Stimulated activated naive B cell treated with anti-CD40 and anti-IgM and Interleukin-4, amounts not matched to agents 10 μg/mL and 1 μg/mL and 100 μg/mL, for 72 hours (primary cell): ENCODE measurements around the gene GAGE10.

Source experiments
- ATAC-seq, 2 donors: fragments of 150-1000 bp; cut with Tn5 transposase; replicated peaks; 2 replicates each; pipeline ENCODE4 v1.10.0; 2021; ENCODE audit warnings: moderate library complexity in 1 of 2
- DNase-seq: peaks from one replicate; pipeline ENCODE4 v3.0.0; 2021
- H3K27ac Mint-ChIP-seq: one replicate; pipeline ENCODE4 v1.8.0; 2022; ENCODE audit warnings: mild to moderate bottlenecking, mixed read lengths
- H3K27me3 Mint-ChIP-seq, 2 donors: one replicate each; pipeline ENCODE4 v1.8.0; 2022; ENCODE audit warnings: mixed read lengths in 2 of 2
- H3K36me3 Mint-ChIP-seq, 2 donors: one replicate each; pipeline ENCODE4 v1.8.0; 2022; ENCODE audit warnings: mixed read lengths in 2 of 2, mild to moderate bottlenecking in 1 of 2
- H3K4me1 Mint-ChIP-seq, 2 donors: one replicate each; pipeline ENCODE4 v1.8.0; 2022; ENCODE audit warnings: mixed read lengths in 2 of 2, mild to moderate bottlenecking in 1 of 2
- H3K4me3 Mint-ChIP-seq, 2 donors: one replicate each; pipeline ENCODE4 v1.8.0; 2022; ENCODE audit warnings: mild to moderate bottlenecking in 2 of 2, mixed read lengths in 2 of 2, moderate library complexity in 1 of 2
- H3K9me3 Mint-ChIP-seq, 2 donors: one replicate each; pipeline ENCODE4 v1.8.0; 2022; ENCODE audit warnings: mixed read lengths in 2 of 2, mild to moderate bottlenecking in 1 of 2

Gene GAGE10

DNA sequence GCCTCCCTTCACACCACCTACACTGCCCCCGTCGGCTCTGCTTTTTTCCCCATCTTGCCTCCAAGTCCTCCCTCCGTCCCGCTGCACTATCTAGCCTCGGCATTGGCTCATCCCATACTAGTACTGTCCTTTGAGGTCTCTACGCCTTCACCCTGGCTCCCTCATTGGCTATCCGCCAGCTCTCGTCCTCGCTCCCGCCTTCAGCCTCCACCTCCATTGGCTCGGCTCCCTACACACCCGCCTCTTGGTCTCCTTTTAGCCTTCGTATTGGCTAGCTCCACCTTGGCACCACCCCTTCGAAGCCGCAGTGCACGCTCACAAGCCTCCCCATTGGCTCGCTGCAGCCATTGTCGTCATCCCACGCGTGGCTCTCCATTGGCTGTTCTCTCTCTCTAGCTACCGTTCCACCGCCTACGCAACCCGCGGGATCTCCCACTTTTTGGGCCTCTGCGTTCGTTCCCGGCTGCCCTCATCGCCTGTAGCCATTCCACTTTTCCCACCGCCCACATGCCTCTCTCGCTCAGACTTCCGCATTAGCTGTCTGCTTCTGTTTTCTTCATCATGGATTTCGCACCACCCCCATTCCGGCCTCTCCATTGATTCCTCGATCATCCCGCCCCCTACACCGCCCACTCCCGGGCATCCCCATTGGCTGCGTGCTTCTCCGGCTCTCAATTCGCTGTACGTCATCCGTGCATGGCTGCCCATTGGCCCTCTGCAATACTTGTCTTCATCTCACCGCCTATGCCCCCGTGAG, 34.3 kb upstream of the GAGE10 start:
- Mint-ChIP-seq H3K9me3 (no peaks in the 10 kb centered on the region), H3K4me1 (peaks cover 17 to 35% of the 10 kb centered on the region in 2 donors), H3K36me3 (peaks cover 7% of the 10 kb centered on the region in 2 donors), H3K27me3 (no peaks in the 10 kb centered on the region), H3K4me3 (peak overlapping the region; percentile 88 to 92), H3K27ac (peak overlapping the region; percentile 99)
- DNase-seq (peak; percentile 92), ATAC-seq (peak; percentile 89 to 90)

DNA sequence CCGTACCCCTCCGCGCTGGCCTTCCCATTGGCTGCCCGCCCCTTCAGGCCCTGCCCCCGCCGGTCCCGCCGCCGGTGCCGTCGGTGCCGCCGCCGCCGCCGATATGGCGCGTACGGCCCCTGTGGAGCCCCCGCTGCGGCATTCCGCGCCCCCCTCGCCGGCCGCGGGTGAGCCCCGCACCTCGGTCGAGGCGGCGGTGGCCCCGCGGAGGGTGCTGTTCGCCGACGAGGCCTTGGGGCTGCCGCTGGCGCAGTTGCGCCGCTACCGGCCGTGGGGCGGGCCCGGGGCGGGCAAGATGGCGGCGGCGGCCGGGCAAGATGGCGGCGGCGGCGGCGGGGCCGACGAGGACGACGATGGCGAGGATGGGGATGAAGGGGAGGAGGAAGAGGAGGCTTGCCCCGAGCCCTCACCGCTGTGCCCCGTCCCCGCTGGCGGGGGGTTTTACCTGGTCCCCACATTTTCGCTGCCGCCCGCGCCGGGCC, 33.6 kb upstream of the GAGE10 start, which contains the start of gene PPP1R3F:
Gene PPP1R3F (plus strand): TSS at position 27 of the 482 bp plus-strand sequence. CDS start 77 bp downstream, at position 104.
- ATAC-seq (peak; percentile 14 to 17), DNase-seq (no peak)
- peak within 1 kb of the TSS; percentile 99 for H3K27ac Mint-ChIP-seq
- H3K4me3 Mint-ChIP-seq: peak within 1 kb of the TSS; percentile 88 to 92
- H3K4me1 Mint-ChIP-seq: peaks cover 19 to 40% of the 10 kb centered on the region in 2 donors
- H3K27me3 Mint-ChIP-seq: no peaks in the 10 kb centered on the region
- H3K9me3 Mint-ChIP-seq: no peaks in the 10 kb centered on the region
- peaks cover 12% of the 10 kb centered on the region in 2 donors for H3K36me3 Mint-ChIP-seq

DNA sequence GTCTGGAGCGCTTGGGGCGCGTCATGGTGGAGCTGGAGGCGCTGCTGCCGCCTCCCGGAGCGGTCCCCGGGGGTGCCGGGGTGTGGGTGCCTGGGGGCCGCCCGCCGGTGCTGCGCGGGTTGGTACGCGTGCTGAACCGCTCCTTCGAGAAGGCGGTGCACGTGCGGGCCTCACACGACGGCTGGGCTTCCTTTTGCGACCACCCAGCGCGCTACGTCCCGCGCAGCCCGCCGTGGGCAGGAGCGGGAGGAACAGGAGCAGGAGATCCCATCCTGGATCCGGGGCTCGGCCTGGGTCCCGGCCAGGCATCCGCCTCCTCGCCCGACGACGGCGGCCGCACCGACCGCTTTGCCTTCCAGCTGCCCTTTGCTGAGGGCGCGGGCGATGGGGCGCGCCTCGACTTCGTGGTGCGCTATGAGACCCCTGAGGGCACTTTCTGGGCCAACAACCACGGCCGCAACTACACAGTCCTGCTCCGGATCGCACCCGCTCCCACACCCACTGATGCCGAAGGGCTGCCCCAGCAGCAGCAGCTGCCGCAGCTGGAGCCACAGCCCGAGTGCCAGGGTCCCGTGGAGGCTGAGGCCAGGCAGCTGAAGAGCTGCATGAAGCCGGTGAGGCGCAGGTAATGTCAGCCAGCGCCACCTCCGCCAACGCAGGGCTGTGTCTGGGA, 33.1 kb upstream of the GAGE10 start:
- DNase-seq (no peak), ATAC-seq (no peak)
- Mint-ChIP-seq H3K4me1 (peaks cover 20 to 42% of the 10 kb centered on the region in 2 donors), H3K4me3 (peak overlapping the region; percentile 54 to 76), H3K36me3 (peaks cover 14 to 15% of the 10 kb centered on the region in 2 donors), H3K9me3 (no peaks in the 10 kb centered on the region), H3K27ac (peak overlapping the region; percentile 59), H3K27me3 (no peaks in the 10 kb centered on the region)

DNA sequence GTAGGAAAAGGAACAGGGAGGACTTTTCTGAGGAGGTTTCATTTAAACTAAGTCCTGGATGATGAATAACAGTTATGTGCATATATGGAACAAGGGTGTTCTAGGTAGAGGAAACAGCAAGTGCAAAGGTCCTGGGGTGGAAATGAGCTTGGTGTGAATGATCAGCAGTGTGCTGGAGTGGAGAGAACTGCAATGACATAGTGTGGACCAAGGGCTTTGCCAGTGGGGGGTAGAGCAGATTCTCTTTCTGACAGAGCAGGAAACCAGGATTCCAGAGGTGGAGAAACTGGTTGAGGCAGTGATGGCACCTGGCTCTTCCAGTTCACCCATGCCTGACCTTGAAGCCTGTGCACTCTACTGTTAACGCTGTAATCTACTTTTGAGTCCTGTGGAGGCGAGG, 32.1 kb upstream of the GAGE10 start:
- Mint-ChIP-seq H3K9me3 (no peaks in the 10 kb centered on the region), H3K4me3 (peak overlapping the region; percentile 54 to 76), H3K27ac (peak overlapping the region; percentile 45), H3K36me3 (peaks cover 15 to 16% of the 10 kb centered on the region in 2 donors), H3K27me3 (no peaks in the 10 kb centered on the region), H3K4me1 (peaks cover 20 to 46% of the 10 kb centered on the region in 2 donors)
- DNase-seq (no peak), ATAC-seq (no peak)

DNA sequence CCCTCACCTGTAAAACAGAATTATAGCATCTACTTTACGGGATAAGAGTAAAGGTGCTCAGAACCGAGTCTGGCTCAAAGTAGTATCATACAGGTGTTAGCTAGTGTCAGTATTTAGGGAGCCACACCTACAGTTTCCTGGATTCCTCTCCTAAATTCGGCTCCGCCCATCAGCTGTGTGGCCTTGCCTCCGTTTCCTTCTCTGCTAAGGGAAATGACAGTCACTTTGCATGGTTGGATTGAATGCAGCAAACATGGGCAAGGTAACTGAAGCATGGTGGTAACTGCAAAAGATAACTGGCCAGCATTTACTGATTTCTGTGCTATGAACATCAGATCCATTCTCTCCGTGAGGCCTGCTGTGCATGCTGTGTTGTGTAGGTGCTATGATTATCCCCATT, 31.0 kb upstream of the GAGE10 start:
- Mint-ChIP-seq H3K4me1 (peaks cover 21 to 46% of the 10 kb centered on the region in 2 donors), H3K27me3 (no peaks in the 10 kb centered on the region), H3K4me3 (no peak overlapping the region), H3K9me3 (no peaks in the 10 kb centered on the region), H3K36me3 (peaks cover 15 to 16% of the 10 kb centered on the region in 2 donors), H3K27ac (peak overlapping the region; percentile 42)
- DNase-seq: no peak
- ATAC-seq: no peak

DNA sequence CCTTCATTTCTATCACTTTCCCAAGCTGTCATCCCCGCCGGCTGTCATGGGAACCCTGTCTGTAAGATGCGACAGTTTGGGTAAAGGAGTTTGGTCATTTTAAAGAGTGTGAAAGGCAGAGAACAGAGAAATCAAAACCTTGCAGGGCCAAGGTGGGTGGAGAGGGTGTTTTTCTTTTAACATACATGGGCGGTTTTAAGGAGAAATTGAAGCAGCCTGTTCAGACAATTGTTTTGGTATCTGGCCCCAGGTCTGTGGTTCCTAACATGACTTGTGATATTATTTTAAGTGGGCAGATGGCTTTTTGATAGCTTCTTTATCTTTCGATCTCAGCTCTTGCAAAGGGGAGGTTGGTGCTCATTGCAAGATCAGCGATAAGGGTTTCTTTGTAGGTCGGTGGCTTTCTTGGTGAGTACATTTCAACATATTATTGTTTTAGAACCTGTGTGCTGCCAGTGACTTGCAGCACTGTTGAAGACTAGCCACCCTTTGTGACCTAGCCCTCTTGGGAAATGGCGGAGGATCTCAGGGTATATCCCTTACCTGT, 30.2 kb upstream of the GAGE10 start:
- Mint-ChIP-seq H3K27ac (no peak overlapping the region), H3K4me3 (peak overlapping the region in 1 of 2 donors; percentile 22)
- ATAC-seq: no peak

DNA sequence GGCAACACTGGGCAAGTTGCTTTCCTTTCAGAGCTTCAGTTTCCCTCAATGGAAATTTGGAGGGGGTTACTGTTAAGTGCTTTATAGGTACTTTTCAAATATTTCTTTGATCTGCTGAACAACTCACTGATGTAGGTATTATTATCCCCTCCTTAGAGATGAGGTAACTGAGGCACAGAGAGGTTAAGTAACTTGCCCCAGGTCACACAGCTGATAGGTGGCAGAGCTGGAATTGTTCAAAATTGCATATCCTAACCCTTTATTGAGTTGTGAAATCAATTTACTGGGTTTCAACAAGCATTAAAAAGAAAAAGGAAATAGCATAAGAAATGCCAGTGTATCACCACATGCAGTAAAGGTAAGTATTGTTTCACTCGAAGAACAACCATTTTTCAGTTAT, 27.2 kb upstream of the GAGE10 start:
- Mint-ChIP-seq H3K4me1 (peaks cover 12 to 38% of the 10 kb centered on the region in 2 donors), H3K4me3 (no peak overlapping the region), H3K27ac (no peak overlapping the region), H3K9me3 (no peaks in the 10 kb centered on the region), H3K36me3 (peaks cover 10 to 12% of the 10 kb centered on the region in 2 donors), H3K27me3 (no peaks in the 10 kb centered on the region)
- DNase-seq (no peak), ATAC-seq (no peak)

More for the DNA sequence above, 30.2 kb upstream of the GAGE10 start:
- H3K27me3 Mint-ChIP-seq: no peaks in the 10 kb centered on the region
- DNase-seq: no peak
- H3K36me3 Mint-ChIP-seq: peaks cover 15 to 16% of the 10 kb centered on the region in 2 donors
- peaks cover 15 to 46% of the 10 kb centered on the region in 2 donors for H3K4me1 Mint-ChIP-seq
- no peaks in the 10 kb centered on the region for H3K9me3 Mint-ChIP-seq

DNA sequence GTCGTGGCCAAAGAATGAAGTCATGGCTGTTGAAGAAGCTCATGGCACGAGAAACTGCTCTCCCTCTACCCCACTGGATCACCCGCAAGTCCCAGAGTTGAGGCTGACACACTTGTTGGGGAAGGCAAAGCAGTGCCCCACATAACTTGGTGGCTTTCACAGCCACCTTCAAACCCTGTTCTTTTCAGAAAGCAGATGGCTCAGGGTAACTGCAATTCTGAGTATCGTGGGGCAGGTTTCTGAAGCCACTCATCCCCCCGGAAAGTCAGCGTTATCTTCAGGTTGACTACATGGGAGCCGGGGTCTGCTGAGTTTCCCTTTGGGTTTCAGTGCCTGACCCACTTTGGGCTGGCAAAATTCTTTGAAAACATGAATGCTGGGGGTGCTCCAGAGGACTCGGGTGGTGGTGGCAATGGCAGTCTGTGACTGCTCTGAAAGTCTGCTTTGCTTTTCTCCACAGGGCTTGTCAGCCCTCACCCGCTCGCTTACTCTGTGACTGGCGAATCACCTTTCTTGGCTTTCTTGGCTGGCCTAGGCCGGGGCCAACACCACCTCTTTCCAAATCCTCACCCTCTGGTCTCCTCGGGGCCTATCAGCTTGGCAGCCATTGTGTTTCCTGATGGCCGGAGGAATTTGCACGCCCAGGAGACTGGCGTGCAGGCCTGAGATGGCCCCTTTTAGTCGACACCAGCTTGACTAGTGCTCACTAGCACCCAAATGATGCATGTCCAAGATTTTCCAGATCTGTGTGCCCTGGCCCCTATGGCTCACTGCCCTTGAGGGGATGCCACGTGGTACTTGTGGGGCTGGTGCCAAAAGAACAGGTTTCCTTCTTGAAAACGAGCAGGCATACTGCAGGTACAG, 26.5 kb upstream of the GAGE10 start:
- H3K4me3 Mint-ChIP-seq: no peak overlapping the region
- H3K27ac Mint-ChIP-seq: no peak overlapping the region
- peaks cover 7 to 11% of the 10 kb centered on the region in 2 donors for H3K36me3 Mint-ChIP-seq
- no peaks in the 10 kb centered on the region for H3K9me3 Mint-ChIP-seq
- ATAC-seq (no peak), DNase-seq (no peak)
- H3K4me1 Mint-ChIP-seq: peaks cover 10 to 34% of the 10 kb centered on the region in 2 donors
- H3K27me3 Mint-ChIP-seq: no peaks in the 10 kb centered on the region

DNA sequence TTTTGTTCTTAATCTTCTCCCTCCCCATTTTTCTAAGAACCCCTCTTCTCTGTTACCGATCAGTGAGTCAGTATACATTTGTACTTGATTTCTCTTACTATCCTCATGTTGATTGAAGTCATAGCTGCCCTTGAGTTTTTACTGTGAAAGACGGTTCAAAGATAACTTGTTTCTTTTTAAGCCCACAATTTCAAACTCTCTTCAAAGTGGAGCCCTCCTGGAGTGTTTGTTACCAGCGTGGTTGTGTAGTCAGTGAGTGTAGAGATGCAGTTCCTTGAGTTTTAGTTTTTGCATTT, 26.0 kb upstream of the GAGE10 start:
- H3K9me3 Mint-ChIP-seq: no peaks in the 10 kb centered on the region
- DNase-seq: no peak
- no peak for ATAC-seq
- peaks cover 11 to 13% of the 10 kb centered on the region in 2 donors for H3K36me3 Mint-ChIP-seq
- H3K27ac Mint-ChIP-seq: no peak overlapping the region
- H3K27me3 Mint-ChIP-seq: peaks cover 0 to 1% of the 10 kb centered on the region in 2 donors
- no peak overlapping the region for H3K4me3 Mint-ChIP-seq
- H3K4me1 Mint-ChIP-seq: peaks cover 9 to 36% of the 10 kb centered on the region in 2 donors

DNA sequence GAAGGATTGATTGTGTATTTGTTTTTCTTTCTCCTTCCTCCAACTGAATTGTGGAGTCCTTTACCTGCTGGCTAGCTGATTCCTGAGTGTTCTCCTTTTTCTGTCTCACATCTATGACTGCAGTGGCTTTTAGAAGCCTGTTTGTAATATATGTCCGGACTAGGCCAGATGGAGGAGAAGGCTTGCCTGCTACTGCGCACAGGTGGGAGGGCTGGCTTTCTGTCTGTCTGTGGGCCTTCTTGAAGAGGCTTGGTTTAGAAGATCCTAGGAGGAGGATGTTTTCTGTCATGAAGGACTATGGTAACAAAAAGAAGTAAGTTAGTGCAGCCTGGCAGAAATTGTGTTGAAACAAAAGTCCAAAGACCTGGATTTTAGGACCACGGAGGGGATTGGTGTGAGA, 25.4 kb upstream of the GAGE10 start:
- ATAC-seq: no peak
- Mint-ChIP-seq H3K4me1 (peaks cover 5 to 33% of the 10 kb centered on the region in 2 donors), H3K9me3 (no peaks in the 10 kb centered on the region), H3K36me3 (peaks cover 11 to 15% of the 10 kb centered on the region in 2 donors), H3K4me3 (no peak overlapping the region), H3K27me3 (peaks cover 0 to 6% of the 10 kb centered on the region in 2 donors), H3K27ac (peak overlapping the region; percentile 4)
- no peak for DNase-seq

DNA sequence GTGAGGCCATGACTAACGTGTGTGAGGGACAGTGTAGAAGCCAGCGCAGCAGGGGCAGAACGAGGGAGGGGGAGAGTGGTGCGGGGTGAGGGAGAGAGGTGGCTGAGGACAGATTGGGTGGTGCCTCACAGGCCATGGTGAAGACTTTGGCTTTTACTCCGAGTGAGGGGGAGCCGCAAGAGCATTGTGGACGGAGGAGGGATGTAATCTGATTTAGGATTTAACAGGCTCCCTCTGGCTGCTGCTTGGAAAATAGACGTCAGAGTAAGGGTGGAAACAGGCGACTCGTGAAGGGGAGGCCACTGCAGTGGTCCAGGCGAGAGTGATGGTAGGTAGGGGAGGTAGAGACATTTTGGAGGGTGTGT, 20.8 kb upstream of the GAGE10 start:
- Mint-ChIP-seq H3K27me3 (peaks cover 0 to 6% of the 10 kb centered on the region in 2 donors), H3K36me3 (peaks cover 2 to 8% of the 10 kb centered on the region in 2 donors), H3K9me3 (no peaks in the 10 kb centered on the region), H3K4me1 (peaks cover 0 to 10% of the 10 kb centered on the region in 2 donors), H3K27ac (no peak overlapping the region), H3K4me3 (no peak overlapping the region)
- ATAC-seq: no peak
- no peak for DNase-seq

DNA sequence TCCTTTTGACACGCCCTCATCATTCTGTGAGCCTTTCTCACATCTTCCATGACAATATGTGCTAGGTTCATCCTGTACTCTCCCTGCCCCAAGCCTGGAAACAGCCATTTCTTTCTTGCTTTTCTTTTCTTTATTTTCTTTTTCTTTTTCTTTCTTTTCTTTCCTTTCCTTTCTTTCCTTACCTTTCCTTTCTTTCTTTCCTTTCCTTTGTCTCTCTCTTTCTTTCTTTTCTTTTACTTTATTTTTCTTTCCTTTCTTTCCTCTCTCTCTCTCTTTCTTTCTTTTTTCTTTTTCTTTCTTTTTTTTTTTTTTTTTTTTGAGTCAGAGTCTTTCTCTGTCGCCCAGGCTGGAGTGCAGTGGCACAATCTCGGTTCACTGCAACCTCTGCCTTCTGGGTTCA, 19.2 kb upstream of the GAGE10 start:
- Mint-ChIP-seq H3K36me3 (peaks cover 2 to 8% of the 10 kb centered on the region in 2 donors), H3K4me3 (no peak overlapping the region), H3K27me3 (peaks cover 0 to 6% of the 10 kb centered on the region in 2 donors), H3K9me3 (no peaks in the 10 kb centered on the region), H3K27ac (no peak overlapping the region), H3K4me1 (peaks cover 0 to 10% of the 10 kb centered on the region in 2 donors)
- DNase-seq: no peak
- no peak for ATAC-seq

DNA sequence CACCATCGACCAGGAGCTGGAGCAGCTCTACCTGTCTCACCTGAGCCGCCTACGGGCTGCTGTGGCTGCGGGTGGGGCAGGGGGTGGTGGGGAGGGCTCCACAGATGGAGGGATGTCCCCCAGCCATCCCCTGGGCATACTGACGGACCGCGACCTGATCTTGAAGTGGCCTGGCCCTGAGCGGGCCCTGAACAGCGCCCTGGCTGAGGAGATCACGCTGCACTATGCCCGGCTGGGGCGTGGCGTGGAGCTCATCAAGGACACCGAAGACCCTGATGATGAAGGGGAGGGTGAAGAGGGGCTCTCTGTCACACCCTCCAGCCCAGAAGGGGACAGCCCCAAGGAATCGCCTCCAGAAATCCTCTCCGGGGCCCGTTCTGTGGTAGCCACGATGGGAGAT, 17.3 kb upstream of the GAGE10 start:
- Mint-ChIP-seq H3K9me3 (no peaks in the 10 kb centered on the region), H3K4me1 (peaks cover under 1 to 6% of the 10 kb centered on the region in 2 donors), H3K36me3 (peaks cover under 1 to 8% of the 10 kb centered on the region in 2 donors), H3K27ac (no peak overlapping the region), H3K27me3 (peaks cover 0 to 8% of the 10 kb centered on the region in 2 donors), H3K4me3 (no peak overlapping the region)
- ATAC-seq: no peak
- DNase-seq: no peak

DNA sequence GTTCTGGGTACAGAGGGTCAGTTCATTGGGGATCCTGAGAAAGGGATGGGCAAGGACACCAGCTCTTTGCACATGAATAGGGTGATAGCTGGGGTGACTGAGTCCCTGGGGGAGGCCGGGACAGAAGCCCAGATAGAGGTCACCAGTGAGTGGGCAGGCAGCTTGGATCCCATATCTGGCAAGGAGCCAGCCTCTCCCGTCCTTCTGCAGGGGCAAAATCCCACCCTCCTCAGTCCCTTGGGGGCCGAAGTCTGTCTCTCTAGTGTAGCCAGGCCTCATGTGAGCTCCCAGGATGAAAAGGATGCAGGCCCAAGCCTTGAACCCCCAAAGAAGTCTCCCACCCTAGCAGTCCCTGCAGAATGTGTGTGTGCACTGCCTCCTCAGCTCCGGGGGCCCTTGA, 16.9 kb upstream of the GAGE10 start:
- no peak for ATAC-seq
- no peaks in the 10 kb centered on the region for H3K9me3 Mint-ChIP-seq
- peaks cover 0 to 8% of the 10 kb centered on the region in 2 donors for H3K36me3 Mint-ChIP-seq
- H3K4me3 Mint-ChIP-seq: no peak overlapping the region
- DNase-seq: no peak
- H3K27me3 Mint-ChIP-seq: peaks cover 0 to 10% of the 10 kb centered on the region in 2 donors
- no peak overlapping the region for H3K27ac Mint-ChIP-seq
- peaks cover 1 to 7% of the 10 kb centered on the region in 2 donors for H3K4me1 Mint-ChIP-seq
